HG03108 (cell line): ENCODE measurements around the gene IFNAR2.
A peak's percentile ranks its signal among the peaks of the same experiment; 100 is the strongest.
"Not testable (repeated sequence)": the region's sequence is repeated elsewhere in the genome, so short reads cannot be mapped to it uniquely, and the experiment has no call there.

Experiments
- ATAC-seq: cut with Tn5 transposase; IDR thresholded peaks from one replicate; pipeline ENCODE4 v1.9.1; 2021; ENCODE audit warnings: moderate library complexity; ENCODE audit not compliant: unreplicated experiment

The IFNAR2 gene

DNA sequence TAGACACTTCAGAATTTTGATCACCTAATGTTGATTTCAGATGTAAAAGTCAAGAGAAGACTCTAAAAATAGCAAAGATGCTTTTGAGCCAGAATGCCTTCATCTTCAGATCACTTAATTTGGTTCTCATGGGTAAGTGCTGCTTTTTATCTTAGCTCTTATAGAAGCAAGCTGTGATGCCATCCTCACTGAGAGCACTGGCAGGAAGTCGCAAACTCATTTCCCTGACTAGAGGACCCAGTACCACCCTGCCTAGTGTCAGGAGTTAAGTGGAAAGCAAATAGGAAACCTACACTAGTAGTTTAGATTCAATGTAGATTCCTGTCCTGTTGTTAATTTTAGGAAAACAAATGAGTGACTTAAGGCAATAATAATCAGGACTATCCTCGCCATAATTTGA is 12.1 kb downstream of the IFNAR2 start:
- ATAC-seq: no peak

DNA sequence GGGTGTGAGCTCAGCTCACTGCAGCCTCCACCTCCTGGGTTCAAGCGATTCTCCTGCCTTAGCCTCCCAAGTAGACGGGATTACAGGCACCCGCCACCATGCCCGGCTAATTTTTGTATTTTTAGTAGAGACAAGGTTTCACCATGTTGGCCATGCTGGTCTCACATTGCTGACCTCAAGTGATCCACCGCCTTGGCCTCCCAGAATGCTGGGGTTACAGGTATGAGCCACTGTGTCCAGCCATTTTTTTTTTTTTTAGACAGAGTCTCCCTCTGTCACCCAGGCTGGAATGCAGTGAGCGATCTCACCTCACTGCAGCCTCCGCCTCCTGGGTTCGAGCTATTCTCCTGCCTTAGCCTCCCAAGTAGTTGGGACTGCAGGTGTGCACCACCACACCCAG is 13.1 kb downstream of the IFNAR2 start:
- ATAC-seq: not testable (repeated sequence)

DNA sequence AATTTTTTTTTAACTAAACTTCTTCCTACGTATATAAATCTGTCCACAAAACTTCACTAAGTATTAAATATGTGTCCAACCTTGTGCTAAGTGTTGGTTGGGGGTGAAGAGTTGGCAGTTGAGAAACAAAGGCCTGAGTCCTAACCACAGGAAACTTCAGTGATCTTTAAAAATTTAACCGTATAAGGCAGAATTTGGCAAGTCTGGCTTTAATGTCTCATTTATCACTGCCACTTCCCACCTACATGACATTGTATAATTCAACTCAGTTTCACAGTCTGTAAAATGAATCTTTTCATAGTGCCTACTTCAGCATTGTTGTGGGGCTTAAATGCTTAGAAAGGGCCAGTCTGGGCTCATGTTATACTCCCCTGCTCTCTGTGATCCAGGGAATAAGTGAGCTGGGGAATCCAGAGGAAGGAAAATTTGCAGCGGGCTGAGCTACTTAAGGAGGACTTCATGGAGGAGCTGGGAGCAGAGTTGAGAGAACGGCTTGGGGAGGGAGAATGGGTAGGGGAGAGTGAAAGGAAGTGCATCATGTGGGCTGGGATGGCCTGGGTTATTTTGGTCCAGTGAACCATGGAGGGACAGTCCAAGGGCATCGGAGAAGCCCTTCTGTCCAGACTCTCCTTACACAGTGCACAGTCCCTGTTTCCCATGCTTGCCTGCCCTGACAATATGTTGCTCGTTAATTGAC is 14.5 kb downstream of the IFNAR2 start:
- no peak for ATAC-seq

DNA sequence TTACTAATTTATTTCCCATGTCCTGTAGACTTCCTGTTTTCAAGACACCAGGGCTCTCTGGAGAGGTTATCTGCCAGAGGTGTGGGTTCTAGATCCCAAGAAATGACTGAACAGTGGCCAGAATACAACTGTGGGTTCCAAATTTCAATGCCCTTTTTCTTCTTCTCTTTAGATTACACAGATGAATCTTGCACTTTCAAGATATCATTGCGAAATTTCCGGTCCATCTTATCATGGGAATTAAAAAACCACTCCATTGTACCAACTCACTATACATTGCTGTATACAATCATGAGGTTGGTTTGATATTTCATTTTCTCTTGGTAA is 15.0 kb downstream of the IFNAR2 start:
- ATAC-seq: no peak

DNA sequence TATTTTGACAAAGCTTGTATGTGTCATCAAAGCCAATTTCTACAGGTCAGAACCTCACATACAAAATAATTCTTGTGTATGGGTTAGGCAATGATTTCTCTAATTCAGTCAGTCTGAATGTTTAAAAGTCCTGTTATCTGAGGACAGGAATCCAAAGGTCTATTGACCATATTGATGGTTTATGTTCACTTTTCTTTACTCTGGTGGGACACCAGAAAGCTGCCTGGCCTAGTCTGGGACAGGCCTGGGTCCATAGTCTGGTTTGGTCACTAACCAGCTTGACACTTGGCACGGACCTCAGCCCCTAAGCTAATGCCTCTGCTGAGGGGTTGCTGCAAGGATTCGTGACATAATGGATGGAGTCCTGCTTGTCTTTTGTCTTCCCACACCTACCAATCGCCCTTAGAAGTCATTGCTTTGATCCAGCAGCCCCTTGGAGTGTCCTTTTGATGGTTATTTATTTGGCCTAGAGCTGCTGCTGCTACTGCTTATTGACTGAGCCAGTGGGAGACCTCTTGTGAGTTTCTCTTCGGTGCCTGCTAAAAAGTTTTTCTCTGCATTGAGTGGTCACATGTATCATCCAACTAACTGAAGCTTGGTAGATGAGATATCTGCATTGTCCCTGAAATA is 15.7 kb downstream of the IFNAR2 start:
- no peak for ATAC-seq

DNA sequence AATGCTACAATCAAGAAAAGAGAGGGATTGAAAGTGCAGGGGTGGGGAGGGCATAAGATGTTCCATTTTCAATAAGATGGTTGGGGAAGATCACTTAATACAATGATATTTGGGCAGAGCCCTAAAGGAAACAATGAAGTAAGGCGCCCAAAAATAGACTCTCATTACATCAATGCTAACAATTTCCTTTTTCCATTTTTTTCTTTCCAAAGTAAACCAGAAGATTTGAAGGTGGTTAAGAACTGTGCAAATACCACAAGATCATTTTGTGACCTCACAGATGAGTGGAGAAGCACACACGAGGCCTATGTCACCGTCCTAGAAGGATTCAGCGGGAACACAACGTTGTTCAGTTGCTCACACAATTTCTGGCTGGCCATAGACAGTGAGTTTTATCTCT is 16.8 kb downstream of the IFNAR2 start:
- no peak for ATAC-seq

DNA sequence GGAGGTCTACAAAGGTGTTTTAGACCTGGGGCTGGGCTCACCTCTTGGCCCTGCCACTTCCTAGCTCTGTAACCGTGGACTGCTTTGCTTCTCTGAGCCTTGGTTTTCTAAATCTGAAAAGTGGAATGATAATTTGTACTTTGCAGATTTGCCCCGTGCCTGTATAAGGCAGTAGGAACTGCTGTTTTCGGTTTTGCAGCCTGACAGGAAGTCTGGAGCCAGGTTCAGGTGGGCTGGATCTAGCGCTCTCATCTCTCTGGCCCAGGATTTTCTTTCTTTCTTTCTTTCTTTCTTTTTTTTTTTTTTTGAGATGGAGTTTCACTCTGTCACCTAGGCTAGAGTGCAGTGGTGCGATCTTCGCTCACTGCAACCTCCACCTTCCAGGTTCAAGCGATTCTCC is 17.2 kb downstream of the IFNAR2 start:
- ATAC-seq: no peak

DNA sequence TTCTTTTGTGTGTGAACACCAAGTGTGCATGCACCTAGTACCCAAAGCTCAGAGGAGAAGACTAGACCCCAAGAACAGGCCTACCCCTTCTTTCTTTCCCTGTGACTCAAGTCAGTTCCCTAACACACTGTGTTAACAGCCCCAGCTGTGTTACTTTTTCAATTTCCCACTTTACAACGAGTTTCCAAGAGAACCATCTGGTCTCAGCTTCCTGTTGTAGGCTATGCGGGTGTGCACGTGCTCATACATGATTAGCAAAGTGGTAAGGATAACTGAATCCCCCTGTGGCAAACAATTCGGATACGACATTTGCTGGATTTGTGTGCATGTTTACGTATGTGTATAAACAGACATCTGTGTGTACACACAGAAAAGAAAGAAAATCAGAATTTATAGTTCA is 17.9 kb downstream of the IFNAR2 start:
- no peak for ATAC-seq

DNA sequence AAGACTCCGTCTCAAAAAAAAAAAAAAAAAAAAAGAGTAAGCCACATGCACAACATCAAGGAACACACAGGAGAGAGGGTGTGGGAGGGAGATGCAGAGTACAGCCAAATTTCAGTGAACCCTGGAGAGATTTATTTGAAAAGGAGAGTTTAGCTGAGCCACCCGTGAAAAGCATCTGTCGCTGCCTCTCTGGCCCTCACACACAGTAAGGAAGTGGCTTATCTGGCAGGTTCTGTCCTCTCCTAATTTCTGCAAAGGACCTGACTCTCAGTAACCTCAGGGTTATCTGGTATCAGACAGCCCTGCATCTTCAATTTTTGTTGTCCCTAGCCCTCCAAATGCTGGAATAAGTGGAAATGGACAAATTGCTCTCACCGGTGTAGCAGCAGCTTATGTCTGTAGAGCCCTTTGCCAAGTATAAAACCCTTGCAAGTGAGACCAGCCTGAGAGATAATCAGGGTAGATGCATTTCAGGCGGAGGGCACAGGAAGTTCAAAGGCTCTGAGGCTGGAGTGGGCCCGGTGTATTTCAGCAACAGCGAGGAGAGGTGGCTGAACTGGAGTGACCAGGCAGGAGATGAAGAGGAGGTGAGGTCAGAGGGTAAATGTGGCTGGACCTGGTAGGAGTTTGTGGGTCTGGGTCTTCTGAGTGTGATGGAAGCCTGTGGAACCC is 19.7 kb downstream of the IFNAR2 start:
- no peak for ATAC-seq

DNA sequence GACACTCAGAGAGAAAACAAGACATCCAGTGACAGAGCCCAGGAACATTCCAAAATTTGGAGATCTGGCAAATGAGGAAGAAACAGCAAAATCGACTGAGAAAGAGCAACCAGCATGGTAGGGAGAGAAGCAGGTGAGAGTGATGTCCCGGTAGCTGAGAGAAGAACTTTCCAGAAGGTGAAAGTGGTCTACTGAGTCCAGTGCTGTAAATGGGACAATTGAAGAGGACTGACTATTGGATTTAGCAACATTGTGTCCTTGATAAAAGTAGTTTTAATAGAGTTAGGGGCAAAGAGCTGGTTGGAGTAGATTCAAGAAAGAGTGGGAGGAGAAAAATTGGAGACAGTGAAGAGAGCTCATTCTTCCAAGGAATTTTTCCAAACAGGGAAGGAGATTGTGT is 21.4 kb downstream of the IFNAR2 start:
- ATAC-seq: no peak

DNA sequence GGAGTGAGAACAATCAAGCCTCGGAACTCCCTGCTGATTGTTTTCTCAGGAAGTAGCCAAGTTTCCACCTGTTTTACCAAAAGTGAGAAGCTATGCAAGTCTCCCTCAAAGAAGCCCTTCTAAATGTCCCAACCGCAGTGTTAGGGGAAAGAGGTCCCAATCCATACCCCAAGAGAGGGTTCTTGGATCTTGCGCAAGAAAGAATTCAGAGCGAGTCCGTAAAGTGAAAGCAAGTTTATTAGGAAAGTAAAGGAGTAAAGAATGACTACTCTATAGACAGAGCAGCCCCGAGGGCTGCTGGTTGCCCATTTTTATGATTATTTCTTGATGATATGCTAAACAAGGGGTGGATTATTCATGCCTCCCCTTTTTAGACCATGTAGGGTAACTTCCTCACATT is 23.6 kb downstream of the IFNAR2 start:
- not testable (repeated sequence) for ATAC-seq

DNA sequence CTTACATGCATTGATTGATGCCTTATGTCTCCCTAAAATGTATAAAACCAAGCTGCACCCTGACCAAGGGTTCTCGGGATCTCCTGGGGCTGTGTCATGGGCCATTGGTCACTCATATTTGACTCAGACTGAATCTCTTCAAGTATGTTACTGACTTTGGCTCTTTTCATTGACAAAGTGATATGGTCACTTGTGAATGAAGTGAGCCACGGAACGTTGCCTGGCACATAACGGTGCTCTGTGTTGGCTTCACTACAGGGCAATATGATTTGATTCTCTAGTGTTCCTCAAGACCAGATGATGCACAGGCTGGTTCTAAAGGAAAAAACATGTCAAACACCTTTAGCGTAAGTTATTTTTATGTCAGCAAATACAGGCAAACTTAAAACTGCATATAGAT is 25.0 kb downstream of the IFNAR2 start:
- ATAC-seq: no peak

DNA sequence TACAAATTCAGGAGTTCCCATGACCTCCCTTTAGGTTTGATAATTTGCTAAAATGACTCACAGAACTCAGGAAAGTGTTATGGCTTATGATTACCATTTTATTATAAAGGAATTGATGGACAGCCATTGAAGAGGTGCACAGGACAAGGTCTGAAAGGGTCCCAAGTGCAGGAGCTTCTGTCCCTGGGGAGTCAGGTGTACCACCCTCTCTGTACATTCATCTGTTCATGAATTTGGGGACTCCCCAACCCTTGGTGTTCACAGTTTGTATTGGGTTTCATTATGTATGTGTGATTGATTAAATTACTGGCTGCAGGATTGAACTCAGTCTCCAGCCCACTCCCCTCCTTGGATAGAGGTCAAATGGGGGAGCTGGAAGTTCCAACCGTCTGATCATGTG is 25.7 kb downstream of the IFNAR2 start:
- no peak for ATAC-seq

DNA sequence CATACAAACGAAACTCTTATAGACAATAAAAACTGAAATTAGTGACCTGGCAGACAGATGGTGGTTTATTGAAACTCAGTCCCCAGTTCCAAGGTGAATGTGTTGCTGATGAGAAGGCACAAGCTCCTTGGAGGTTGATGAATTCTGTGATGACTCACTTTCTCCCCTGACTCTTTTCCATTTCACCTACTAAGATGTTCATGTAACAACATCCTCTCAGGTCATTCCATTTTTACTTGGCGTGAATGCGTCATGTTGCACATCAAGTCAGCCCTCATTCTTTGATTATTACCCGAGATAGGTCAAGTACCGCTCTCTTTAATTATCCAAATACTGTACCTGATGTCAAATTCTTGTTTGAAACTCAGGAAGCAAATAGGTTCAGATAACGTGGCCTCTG is 26.3 kb downstream of the IFNAR2 start:
- no peak for ATAC-seq

DNA sequence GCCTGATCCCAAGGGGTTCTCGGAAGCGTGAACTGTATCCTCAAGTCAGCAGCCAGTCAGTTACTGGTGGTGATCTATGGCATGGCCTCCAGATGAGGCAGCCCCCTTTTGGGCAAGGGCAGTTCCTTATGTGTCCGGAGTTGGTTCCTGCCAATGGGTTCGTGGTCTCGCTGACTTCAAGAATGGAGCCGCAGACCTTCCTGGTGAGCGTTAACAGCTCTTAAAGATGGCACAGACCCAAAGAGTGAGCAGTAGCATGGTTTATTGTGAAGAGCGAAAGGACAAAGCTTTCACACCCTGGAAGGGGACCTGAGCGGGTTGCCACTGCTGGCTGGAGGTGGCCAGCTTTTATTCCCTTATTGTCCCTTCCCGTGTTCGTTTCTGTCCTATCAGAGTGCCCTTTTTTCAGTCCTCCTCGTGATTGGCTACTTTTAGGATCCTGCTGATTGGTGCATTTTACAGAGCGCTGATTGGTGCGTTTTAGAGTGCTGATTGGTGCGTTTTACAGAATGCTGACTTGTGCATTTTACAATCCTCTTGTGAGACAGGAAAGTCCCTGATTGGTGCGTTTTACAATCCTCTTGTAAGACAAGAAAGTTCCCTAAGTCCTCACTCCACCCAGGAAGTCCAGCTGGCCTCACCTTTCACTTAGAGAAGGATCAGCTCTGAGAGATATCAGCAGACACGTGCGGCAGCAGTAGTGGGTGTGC is 27.5 kb downstream of the IFNAR2 start:
- no peak for ATAC-seq

DNA sequence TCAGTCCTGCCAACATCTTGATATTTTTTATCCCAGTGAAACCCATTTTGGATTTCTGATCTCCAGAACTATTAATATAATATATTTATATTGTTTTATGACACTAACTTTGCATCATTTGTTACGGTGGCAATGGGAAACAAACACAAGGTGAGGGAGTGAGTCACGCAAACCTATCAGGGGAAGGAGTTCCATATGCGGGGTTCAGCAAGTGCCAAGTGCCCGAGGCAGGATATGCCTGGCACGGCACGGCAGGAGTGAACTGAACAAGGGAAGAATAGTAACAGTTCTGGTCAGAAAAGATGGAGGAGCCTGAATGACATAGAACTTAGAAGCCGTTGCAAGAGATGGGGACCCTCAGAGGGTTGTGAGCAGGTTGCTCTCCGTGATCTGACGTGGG is 28.7 kb downstream of the IFNAR2 start:
- no peak for ATAC-seq

DNA sequence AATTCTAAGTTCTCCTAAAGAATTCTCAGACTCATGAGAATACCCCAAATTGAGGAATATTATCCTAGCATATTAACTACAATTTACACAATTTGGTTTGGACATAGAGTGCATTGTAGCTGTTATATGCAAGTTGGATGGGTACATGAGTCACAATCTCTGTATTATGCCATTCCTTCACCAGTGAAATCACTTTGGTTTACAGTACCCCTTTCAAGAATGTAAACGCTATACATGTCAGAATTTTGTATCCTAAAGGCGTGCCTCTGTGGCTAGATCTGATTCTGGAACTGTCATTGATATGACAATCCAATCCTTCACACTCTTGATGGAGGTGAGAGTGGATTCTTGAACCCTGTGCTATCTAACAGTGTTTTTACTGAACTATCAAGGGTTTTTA is 29.7 kb downstream of the IFNAR2 start:
- no peak for ATAC-seq

DNA sequence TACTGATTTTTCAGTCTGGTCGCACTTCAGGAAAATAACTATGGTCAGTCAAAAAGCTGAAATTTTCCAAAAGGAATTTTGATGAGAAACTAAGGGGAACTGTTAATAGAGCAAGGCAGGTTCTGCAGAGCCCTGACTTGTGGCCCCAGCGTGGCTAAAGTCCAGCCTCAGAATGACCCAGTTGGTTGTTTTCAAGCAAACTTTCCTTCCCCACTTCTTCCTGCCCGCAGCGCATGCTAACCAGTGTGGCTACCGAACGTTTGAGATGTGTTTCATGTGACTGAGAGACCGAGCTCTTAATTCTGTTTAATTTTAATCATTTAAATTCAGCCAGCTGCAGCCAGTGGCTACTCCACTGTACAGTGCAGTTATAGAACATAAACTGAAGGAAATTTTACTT is 30.3 kb downstream of the IFNAR2 start:
- no peak for ATAC-seq

DNA sequence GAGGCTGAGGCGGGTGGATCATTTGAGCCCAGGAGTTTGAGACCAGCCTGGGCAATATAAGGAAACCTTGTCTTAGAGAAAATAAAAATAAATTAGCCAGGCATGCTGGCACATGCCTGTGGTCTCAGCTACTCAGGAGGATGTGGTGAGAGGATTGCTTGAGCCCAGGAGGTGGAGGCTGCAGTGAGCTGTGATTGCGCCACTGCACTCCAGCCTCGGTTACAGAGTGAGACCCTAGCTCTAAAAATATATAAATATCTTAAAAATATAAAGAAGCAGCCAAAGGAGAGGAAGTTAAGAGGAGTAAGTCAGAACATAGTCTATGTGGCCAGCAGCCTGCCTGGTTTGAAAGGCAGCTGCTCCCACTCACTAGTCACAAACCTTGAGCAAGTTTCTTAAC is 31.9 kb downstream of the IFNAR2 start:
- ATAC-seq: no peak

DNA sequence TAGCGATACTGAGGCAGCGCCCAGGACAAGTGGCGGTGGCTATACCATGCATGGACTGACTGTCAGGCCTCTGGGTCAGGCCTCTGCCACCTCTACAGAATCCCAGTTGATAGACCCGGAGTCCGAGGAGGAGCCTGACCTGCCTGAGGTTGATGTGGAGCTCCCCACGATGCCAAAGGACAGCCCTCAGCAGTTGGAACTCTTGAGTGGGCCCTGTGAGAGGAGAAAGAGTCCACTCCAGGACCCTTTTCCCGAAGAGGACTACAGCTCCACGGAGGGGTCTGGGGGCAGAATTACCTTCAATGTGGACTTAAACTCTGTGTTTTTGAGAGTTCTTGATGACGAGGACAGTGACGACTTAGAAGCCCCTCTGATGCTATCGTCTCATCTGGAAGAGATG is 33.2 kb downstream of the IFNAR2 start:
- no peak for ATAC-seq

DNA sequence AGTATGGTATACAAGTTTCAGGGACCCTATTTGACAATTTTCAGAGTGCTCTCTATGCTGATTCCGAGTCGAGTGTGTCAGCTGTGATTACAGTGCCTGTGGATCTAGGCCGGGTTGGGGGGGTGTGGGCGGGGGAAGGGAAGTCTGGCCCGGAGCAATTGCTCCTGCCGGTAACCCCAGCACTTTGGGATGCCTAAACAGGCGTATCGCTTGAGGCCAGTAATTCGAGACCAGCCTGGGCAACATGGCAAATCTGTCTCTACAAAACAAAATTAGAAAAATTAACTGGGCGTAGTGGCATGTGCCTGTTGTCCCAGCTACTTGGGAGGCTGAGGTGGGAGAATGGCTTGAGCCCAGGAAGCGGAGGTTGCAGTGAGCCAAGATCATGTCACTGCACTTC is 34.8 kb downstream of the IFNAR2 start:
- no peak for ATAC-seq

DNA sequence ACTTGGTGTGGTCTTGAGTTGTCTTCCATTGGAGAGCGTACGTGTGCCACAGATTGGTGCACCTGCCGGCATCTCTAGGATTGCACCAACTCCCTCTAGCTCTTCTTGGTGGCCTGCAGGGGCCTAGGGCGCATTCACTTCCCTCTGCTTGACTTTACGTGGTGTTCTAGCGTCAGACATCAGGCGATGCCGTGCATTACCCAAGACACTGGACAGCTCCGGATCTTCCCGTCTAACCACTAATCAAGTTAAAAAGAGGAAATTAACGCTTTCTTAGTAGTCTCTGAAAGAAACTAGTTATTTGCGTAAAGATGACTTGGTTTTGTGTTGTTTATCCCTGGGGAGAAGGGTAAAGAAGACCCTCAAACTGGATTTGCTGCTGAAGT is 35.9 kb downstream of the IFNAR2 start:
- ATAC-seq: peak; percentile 22
